Measurements from ENCODE around the gene NKIRAS1. TPM values are rescaled to one million over a fixed set of nuclear protein-coding genes. Genes with fewer than 3 reads are reported as not detected.
A peak's percentile ranks its signal among the peaks of the same experiment; 100 is the strongest.
"Not testable (repeated sequence)": the region's sequence is repeated elsewhere in the genome, so short reads cannot be mapped to it uniquely, and the experiment has no call there.

The NKIRAS1 gene
- total RNA-seq, 1 donor from 2014 or later, result 8.4 TPM

GRCh38 chr3:23863060-23863459 lies 53.7 kb downstream of the NKIRAS1 start:
- TF ChIP-seq, protein P1, sequence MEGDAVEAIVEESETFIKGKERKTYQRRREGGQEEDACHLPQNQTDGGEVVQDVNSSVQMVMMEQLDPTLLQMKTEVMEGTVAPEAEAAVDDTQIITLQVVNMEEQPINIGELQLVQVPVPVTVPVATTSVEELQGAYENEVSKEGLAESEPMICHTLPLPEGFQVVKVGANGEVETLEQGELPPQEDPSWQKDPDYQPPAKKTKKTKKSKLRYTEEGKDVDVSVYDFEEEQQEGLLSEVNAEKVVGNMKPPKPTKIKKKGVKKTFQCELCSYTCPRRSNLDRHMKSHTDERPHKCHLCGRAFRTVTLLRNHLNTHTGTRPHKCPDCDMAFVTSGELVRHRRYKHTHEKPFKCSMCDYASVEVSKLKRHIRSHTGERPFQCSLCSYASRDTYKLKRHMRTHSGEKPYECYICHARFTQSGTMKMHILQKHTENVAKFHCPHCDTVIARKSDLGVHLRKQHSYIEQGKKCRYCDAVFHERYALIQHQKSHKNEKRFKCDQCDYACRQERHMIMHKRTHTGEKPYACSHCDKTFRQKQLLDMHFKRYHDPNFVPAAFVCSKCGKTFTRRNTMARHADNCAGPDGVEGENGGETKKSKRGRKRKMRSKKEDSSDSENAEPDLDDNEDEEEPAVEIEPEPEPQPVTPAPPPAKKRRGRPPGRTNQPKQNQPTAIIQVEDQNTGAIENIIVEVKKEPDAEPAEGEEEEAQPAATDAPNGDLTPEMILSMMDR (IDR thresholded peaks at IDR 0.05), result no peak
- Histone ChIP-seq H3K4me3 (no peak overlapping the region), H3K4me1 (peaks cover 52% of the 10 kb centered on the region), H3K36me3 (no peaks in the 10 kb centered on the region), H3K9me3 (no peaks in the 10 kb centered on the region), H3K27ac (no peak overlapping the region), H3K27me3 (no peaks in the 10 kb centered on the region)
- ATAC-seq (no peak), DNase-seq (no peak)
- intact Hi-C loops (cut with DNase I), result no loop called here

DNA sequence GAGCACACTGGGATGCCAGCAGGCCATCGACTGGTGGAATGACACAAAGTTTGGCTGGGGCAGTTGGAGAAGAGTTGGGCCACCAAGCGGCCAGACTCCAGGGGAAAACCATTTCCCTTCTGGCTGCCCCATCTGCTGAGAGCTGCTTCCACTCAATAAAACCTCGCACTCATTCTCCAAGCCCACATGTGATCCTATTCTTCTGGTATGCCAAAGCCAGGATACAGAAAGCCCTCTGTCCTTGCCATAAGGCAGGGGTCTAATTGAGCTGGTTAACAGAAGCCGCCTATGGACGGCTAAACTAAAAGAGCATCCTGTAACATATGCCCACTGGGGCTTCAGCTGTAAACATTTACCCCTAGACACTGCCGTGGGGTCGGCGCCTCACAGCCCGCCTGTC lies 55.1 kb downstream of the NKIRAS1 start:
- intact Hi-C loops (cut with DNase I), result no loop called here

GRCh38 chr3:23859839-23860382 lies 56.9 kb downstream of the NKIRAS1 start:
- no peak for ATAC-seq
- H3K27me3 ChIP-seq, result no peaks in the 10 kb centered on the region
- no peak overlapping the region for H3K27ac ChIP-seq
- H3K4me1 ChIP-seq, result peaks cover 52% of the 10 kb centered on the region
- intact Hi-C loops (cut with DNase I), result no loop called here
- no peaks in the 10 kb centered on the region for H3K36me3 ChIP-seq
- DNase-seq, result no peak
- TF ChIP-seq, protein P1 (IDR thresholded peaks at IDR 0.05), result no peak
- no peaks in the 10 kb centered on the region for H3K9me3 ChIP-seq
- no peak overlapping the region for H3K4me3 ChIP-seq

More for the DNA sequence above, 55.1 kb downstream of the NKIRAS1 start:
- H3K4me3 ChIP-seq, result no peak overlapping the region
- no peaks in the 10 kb centered on the region for H3K36me3 ChIP-seq
- no peaks in the 10 kb centered on the region for H3K9me3 ChIP-seq
- peaks cover 62% of the 10 kb centered on the region for H3K4me1 ChIP-seq
- TF ChIP-seq, protein P1 (IDR thresholded peaks at IDR 0.05), result no peak
- no peak overlapping the region for H3K27ac ChIP-seq
- ATAC-seq (no peak), DNase-seq (no peak)
- no peaks in the 10 kb centered on the region for H3K27me3 ChIP-seq

DNA sequence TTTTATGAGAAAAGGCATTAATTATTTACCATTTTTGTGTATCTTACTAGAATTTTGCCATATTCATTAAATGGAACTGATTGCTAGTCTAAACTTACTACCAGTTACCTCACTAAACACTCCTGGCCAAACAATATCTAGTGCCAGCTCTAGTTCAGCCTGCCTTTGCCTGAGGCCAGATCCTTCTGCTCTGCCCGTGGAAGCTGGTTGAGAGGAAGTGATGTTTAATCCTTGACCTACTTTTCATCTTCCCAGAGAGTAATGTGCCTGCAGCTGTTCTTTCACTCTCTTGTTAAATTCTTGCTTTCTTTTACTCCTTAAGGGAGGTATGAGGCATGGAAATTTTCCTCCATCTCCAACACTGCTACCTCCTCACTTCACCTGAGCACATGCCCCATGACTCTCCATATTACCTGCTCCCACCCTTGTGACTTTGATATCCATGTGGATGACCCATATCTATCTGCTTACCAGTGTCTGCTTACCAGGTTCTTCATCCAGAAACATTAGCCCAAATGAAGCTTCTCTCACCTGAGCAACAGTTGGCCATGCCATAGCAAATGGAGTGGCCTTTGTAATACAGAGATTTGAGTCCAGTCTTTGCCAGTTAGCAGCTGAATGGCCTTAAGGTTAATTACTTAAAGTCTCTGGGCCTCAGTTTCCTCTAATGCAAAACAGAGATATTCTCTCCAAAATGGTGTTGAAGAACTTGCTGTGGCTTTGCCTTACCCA lies 57.6 kb downstream of the NKIRAS1 start:
- H3K4me1 ChIP-seq, result peaks cover 48% of the 10 kb centered on the region
- intact Hi-C loops (cut with DNase I), result no loop called here
- ATAC-seq (peak; percentile 91), DNase-seq (no peak)
- no peak overlapping the region for H3K4me3 ChIP-seq
- H3K27me3 ChIP-seq, result no peaks in the 10 kb centered on the region
- no peaks in the 10 kb centered on the region for H3K36me3 ChIP-seq
- H3K9me3 ChIP-seq, result no peaks in the 10 kb centered on the region
- TF ChIP-seq, protein P1 (IDR thresholded peaks at IDR 0.05), result no peak
- H3K27ac ChIP-seq, result no peak overlapping the region

- no peak for DNase-seq
- H3K27me3 ChIP-seq, result no peaks in the 10 kb centered on the region
- ATAC-seq, result no peak
- TF ChIP-seq, protein P1 (IDR thresholded peaks at IDR 0.05), result no peak
- no peak overlapping the region for H3K27ac ChIP-seq
- intact Hi-C loops (cut with DNase I), result no loop called here
- peaks cover 44% of the 10 kb centered on the region for H3K4me1 ChIP-seq
- H3K4me3 ChIP-seq, result no peak overlapping the region
- no peaks in the 10 kb centered on the region for H3K9me3 ChIP-seq
- H3K36me3 ChIP-seq, result no peaks in the 10 kb centered on the region
Observed at GRCh38 chr3:23856286-23856685, 60.5 kb downstream of the NKIRAS1 start.

GRCh38 chr3:23849462-23849861 lies 67.3 kb downstream of the NKIRAS1 start:
- H3K36me3 ChIP-seq; H3K9me3 ChIP-seq; H3K4me1 ChIP-seq; intact Hi-C loops (cut with DNase I); H3K4me3 ChIP-seq; H3K27me3 ChIP-seq; H3K27ac ChIP-seq; DNase-seq; ATAC-seq: not testable (repeated sequence)
